Fibroblast of skin of left biceps (primary cell): ENCODE results near the gene MYO1F.

Source experiments
- DNase-seq, 2 experiments: peaks; one replicate each; pipeline ENCODE4 v3.0.0-alpha.2; 2013; ENCODE audit warnings: low read depth in 2 of 2

MYO1F gene

DNA sequence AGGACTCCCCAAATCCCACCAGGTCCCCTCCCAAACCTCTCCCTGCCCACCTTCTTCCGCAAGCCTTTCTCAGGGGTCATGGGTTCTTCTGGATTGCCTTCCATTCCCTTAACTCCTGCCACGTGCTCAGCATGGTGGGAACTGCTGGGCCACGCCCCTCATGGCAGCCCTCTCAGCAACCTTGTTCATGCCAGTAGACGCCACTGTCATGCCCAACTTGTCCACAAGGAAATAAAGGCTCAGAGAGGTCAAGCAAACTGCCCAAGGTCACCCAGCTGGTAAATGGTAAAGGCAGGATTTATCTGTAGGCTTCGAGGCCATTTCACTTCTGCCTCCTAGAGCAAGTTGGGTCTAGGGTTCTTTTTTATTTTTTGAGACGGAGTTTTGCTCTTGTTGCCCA lies 85.7 kb downstream of the MYO1F start:
- DNase-seq = no peak

DNA sequence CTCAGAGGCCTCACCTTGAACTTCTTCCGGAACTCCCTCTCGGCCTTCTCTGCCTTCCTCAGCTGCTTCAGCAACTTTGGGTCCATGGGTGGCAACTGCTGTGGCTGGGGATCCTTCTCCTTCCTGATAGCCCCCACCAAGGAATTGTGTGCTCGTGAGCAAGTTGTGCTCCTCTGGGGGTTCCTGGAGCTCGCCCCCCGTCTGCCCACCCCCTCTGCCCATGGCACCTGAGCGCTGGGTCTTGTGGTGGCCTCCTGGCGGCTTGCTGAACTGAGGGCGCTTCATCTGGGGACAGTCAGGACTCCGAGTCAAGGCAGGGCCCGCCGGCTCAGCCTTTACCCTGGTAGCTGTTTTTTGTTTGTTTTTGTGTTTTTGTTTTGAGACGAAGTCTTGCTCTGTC lies 86.4 kb downstream of the MYO1F start:
- DNase-seq = no peak

DNA sequence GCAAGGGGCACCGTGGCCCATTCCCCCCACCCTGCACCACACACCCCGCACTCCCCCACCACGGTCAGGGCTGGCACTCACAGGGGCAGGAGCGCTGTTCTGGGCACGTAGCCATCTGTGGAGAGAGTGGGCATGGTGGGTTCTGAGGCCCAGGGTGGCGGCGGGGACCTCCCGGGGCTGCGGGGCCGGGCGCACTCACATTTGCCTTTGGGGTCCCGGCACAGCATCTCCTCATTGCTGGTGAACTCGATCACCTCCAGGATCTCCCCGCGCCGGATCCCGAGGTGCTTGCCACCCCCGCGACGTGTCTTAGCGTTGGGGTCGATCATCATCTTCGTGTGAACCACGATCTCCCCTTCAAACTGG lies 86.9 kb downstream of the MYO1F start:
- DNase-seq = no peak

DNA sequence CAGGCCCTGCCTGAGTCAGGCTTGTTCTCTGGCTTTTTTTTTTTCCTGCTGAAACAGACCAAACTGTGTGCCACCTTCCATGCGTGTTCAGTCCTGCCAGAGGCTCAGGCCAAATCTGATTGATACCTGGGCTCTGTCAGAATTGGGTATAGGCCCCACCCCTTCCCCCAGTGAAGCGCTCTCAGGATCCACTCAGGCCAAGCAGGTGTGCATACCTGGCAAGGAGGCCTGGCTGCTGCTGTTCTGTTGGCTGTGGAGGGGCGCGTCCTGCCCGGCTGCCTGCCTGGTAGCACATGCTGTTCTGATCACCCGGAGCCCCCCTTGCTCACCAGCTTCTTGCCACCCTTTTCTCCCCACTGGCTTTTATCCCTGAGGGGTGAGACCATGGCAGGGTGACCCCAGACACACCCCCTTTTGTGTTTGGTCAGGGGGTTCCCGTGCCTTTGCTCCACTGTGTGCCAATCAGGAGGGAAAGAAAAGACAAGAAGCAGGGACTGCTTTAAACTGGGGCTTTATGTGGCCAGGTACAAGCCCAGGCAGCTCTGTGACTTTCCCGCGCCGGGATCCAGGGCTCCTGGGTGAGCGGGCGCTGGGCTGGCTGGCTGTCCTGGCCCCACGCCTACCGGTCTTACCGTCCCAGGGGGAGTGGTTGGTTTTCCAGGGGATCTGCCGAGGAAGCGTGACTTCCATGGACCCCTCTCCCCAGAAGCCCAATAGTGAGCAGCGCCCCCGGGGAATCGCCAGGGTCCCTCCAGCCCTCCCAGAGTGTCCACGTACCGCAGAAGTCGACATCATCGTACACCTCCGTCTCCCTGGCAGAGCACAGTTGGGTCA lies 87.5 kb downstream of the MYO1F start:
- DNase-seq = no peak

DNA sequence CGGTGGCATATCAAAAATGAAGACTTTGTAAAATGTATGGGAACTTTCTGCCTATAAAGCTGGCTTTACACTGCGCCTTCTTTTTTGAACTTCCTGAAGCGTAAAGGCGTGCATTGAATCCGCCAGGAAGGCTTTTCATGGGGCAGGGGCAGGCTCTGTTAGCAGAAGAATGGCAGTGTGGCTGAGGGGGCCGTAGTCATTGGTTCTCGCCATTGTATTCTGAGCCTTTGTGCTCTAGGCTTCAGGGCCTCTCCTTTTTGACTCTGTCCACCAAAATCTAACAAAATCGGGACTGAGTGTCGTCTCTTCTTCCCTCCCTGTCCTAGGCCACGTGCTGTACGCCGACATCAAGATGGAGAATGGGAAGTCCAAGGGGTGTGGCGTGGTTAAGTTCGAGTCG lies 88.9 kb downstream of the MYO1F start:
- DNase-seq = no peak

DNA sequence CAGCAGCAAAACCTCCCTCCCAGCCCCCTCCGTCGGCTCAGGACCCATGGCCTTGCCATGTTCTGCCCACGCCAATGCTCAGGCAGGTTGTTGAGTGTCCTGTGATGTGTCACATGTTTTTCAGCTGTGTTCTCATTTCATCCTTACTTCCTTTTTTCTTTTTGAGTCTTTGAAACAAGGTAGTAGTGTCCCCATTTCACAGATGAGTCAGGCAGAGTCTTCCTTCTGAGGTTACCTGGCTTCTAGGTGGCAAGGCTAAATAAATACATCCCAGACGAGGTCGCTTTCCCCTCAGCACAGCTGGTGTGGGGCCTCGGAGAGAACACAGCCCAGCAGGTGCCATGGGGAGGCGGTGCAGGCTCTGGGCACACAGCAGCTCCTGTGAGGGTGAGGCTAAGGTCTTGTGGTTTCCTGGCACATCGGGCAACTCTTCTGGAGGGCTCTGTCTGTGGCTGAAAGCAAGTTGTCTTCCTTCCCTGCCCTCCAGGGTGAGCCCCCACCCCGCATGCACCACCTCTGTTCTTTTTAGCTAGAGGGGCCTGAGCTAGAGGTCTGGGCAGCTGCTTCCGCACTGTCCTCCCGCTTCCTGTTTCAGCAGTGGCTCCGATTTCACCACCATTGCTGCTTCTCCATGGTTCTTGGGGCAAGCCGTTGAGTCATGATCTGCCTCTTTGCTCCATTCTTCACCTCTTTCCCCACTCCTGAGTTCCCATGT lies 89.9 kb downstream of the MYO1F start:
- DNase-seq = no peak

DNA sequence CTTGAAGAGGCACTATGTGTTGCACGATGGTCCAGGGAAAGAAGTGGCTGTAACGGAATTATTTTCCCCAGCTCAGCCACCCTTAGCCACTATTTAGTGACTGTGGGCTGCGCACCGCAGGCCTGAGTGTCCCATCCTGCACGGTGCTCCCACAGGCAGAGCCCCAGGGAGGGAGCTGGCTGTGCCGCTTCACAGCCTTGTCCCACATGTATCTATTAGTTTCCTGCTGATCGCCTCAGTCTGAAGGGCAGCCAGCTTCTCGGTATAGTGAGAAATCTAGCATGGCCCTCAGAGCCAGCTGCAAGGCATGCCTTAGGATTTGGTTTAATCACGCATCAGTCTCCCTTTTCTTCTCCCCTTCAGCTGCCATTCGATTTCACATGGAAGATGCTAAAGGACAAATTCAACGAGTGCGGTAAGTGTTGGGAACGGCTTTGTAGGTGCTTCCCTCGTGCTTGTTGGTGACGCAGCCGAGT lies 90.5 kb downstream of the MYO1F start:
- no peak for DNase-seq

DNA sequence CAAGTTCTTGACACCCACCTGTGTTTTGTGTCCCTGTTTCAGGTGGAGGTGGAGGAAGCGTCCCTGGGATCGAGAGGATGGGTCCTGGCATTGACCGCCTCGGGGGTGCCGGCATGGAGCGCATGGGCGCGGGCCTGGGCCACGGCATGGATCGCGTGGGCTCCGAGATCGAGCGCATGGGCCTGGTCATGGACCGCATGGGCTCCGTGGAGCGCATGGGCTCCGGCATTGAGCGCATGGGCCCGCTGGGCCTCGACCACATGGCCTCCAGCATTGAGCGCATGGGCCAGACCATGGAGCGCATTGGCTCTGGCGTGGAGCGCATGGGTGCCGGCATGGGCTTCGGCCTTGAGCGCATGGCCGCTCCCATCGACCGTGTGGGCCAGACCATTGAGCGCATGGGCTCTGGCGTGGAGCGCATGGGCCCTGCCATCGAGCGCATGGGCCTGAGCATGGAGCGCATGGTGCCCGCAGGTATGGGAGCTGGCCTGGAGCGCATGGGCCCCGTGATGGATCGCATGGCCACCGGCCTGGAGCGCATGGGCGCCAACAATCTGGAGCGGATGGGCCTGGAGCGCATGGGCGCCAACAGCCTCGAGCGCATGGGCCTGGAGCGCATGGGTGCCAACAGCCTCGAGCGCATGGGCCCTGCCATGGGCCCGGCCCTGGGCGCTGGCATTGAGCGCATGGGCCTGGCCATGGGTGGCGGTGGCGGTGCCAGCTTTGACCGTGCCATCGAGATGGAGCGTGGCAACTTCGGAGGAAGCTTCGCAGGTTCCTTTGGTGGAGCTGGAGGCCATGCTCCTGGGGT lies 91.5 kb downstream of the MYO1F start:
- DNase-seq = no peak

DNA sequence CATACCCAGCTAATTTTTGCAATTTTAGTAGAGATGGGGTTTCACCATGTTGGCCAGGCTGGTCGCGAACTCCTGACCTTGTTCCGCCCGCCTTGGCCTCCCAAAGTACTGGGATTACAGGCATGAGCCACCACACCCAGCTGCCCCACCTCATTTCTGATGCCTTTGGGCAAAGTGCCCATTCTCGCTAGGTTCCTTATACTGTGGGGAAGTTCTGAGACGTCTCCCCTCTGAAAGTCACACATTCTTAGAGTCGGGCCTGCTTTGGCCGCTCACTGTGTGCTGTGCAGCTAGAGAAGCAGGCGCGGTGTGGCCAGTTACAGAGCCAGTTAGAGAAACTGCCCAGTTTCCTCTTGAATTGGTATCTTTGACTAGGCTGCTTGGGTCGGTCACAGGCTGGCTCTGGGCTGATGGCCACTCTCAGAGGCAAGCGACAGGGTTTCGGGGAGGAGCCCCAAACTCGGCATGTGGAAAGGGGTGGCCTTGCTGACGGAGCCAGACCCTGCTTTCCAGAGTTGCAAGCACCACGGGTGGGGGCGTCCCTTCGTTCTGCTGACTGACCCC lies 92.8 kb downstream of the MYO1F start:
- no peak for DNase-seq

DNA sequence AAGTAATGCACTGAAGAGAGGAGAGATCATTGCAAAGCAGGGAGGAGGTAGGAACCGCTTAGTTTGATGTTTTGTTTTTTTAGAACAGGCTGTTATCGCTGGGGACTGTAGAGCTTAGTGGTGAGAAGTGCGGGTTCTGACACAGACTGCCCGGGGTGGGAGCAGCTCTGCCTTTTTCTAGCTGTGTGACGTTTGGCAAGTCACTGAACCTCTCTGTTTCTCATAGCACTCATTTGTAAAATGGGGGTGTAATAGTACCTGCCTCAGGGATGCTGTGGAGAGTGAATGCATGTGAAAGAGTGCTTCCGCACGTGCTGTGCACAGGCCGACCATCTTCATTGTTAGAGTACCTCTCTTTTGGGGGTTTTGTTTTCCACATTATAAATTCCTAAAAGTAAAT lies 94.1 kb downstream of the MYO1F start:
- no peak for DNase-seq

DNA sequence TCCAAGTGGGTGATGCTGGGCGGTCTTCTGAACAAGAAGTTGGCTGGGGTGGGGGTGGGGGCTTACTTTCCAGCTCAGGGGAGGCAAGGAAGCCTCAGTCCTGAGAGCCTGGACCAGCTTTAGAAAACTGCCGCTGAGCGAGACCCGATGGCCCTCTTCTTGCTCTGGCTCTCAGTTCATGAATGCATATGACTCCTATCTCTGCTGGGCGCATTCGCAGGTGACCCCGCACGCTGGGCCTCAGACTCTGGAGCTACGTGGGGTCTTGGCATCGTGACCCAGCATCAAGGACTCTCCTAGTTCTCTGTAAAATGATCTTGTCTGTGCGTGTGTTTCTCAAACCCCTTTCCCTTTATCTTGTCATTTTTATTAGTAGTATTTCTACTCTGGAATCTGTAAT lies 94.5 kb downstream of the MYO1F start:
- no peak for DNase-seq

DNA sequence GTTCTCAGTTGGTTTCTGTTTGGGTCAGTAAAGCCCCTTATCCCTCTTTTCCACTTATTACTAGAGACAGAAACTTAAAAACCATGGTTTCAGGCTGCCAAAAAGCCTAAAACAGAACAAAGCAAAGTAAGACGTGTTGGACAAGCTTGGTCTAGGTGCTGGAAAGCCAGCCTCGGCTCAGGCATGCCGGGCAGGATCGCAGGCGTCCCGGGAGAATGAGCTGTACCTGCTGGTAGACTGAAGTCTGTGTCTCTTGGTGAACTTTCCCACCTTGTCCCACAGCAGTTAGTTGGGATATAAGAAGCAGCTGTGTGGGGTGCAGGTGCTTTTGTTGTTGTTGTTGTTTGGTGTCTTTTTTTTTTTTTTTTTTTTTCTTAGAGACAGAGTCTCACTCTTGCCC lies 95.6 kb downstream of the MYO1F start:
- DNase-seq = no peak

DNA sequence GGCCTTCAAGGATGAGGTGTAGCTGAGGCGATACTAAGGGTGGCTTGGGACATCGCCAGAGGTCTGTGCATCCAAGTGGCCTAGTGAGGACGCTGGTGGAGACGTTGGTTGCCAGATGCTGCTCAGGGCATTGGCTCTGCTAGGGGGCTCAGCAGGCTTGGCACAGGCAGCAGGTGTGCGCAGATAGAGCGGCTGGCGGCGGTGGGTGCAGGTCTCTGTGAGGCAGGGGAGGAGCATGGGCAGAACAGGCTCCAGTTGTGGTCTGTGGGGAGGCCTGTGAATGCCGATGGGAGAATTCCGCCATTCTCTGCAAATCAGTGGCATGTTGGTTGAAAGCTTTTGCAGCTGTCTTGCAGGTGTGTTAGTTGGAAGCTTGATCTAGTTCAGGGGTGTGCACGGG lies 96.0 kb downstream of the MYO1F start:
- DNase-seq = no peak

DNA sequence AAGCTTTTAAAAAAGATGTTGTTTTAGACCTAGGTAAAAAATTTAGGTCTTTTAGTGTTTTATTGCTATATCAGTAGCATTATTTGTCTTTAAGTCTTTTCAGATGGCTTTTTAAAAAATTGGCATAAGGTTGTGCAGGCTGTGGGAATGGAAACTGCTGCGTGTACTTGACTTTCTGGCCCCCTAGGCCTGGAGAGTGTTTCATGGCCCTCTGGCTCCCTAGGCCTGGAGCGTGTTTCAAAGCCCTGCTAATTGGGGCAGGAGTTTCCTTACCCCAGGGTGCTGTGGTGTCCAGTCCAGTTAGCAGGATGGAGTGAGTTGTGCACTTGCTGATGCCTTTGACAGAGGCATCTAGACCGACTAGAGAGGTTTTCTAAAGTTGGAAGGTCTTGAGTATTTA lies 98.6 kb downstream of the MYO1F start:
- no peak for DNase-seq

DNA sequence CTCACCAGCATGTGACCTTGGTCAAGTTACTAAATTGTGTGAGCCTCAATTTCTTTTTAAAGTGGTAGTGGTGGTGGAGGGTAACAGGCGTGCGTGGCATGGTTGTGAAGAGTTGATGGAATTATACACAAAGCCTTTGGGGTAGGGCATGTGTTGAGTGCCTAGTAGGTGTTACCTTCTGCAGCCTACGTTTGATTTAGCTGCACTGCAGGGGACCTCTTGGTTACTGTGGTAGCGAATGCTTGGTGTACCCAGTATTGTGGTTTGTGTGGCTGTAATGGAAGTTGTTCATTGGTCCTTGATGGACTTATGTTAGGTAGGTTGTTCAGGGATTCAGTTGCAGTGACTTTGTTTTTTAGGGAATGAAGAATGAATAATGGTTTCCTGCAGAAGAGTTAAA lies 99.4 kb downstream of the MYO1F start:
- DNase-seq = no peak

DNA sequence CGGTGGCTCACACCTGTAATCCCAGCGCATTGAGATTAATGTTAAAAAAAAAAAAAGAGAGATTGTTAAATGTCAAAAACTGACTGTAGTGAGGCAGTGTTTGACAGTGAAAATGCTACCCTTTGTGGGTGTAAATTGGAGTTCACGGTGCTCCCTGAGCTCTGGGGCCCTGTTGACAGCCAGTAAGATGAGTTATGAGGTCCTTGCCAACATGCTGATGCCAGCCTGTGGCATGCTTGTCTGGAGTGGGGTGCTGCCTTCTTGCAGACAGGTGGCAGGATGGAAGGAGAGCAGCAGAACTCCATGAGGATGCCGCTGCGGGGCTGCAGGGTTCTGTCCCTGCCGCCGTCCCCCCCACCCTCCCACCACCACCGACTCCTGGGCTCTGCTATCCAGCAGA lies 100.7 kb downstream of the MYO1F start:
- DNase-seq = no peak

DNA sequence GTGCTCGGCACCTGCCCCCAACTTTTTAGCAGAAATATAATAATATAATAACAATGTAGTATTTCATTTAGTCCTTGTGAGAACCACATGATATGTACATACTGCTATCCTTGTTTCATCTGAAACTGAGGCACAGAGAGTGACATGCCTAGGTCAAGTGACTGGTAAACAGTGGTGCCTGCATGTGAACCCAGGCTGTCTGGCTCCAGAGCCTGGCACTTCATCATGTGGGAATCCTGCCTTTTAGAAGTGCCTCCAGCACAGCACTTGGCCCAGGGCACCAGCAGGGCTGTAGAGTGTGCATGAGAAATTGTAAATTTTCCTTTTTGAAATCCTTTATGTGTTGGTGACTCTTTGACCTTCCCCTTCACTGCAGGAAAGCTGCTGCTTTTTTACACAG lies 102.2 kb downstream of the MYO1F start:
- DNase-seq = no peak

DNA sequence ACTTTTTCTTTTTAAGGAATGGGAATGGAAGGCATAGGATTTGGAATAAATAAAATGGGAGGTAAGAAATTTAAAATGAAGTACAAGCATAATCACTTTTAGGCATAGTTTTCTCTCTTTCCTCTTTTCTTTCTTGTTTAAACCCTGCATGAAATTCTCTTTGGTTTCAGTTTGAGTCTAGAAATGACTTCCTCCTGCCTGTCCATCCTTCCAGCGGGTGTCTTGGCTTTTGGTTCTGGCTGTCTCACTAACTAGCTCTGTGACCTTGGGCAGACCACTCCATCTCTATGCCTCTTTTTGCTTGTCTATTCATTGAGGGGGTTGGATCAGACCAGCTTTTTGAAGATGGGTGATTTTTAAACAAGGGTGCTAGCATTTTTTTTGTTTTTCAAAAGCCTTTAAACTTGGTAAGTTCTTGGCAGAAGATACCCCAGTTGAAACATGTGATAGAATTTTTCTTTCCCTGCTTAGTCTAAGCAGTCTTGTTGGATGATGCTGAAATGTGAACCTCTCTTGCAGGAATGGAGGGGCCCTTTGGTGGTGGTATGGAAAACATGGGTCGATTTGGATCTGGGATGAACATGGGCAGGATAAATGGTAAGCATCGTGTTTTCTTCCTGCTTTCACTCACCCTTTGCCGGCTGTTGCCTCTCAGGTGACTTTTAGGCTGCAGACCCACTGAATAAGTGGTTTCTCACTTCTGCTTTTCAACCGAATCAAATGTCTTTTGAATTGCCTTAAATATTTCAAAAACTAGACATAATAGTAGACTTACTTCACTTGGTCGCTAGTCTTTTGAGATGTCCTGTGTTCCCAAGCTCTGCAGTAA lies 103.4 kb downstream of the MYO1F start:
- no peak for DNase-seq
